Cerebellar cortex (tissue), 1 donor: ENCODE results near the gene IGSF23.

Experiments used
- DNase-seq: peaks from one replicate; pipeline ENCODE4 v3.0.0-alpha.2; 2015; ENCODE audit warnings: low spot score

Gene IGSF23, protein sequence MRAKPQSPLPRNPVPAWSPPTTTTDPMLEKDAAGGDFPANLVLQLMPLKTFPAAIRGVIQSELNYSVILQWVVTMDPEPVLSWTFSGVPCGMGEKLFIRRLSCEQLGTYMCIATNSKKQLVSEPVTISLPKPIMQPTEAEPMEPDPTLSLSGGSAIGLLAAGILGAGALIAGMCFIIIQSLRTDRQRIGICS

GRCh38 chr19:44613295-44614178, at the start of gene IGSF23:
IGSF23 (plus strand) TSS chr19:44613563; CDS start chr19:44613646, 83 bp downstream.
- no peak for DNase-seq

GRCh38 chr19:44566984-44567383, 46.4 kb upstream of the IGSF23 start:
- DNase-seq = no peak

DNA sequence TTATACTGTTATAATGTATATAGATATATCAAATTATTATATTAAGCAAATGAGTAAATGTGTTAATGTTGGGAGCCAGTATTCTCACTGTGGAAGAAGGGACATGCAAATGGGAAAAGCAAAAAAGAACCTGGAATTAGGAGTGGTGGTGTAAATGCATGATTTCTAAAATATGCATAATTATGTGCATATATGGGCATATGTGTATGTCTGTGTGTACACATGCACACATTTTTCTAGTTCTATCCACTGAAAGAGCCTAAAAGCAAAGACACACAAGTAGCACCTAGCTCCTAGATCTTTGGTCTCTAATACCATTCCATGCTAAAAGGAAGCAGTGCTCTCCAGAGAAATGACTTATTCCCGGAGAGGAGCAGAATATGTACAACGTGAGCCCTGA, 45.6 kb upstream of the IGSF23 start:
- DNase-seq = no peak

GRCh38 chr19:44570603-44570983, 42.8 kb upstream of the IGSF23 start:
- DNase-seq = no peak

DNA sequence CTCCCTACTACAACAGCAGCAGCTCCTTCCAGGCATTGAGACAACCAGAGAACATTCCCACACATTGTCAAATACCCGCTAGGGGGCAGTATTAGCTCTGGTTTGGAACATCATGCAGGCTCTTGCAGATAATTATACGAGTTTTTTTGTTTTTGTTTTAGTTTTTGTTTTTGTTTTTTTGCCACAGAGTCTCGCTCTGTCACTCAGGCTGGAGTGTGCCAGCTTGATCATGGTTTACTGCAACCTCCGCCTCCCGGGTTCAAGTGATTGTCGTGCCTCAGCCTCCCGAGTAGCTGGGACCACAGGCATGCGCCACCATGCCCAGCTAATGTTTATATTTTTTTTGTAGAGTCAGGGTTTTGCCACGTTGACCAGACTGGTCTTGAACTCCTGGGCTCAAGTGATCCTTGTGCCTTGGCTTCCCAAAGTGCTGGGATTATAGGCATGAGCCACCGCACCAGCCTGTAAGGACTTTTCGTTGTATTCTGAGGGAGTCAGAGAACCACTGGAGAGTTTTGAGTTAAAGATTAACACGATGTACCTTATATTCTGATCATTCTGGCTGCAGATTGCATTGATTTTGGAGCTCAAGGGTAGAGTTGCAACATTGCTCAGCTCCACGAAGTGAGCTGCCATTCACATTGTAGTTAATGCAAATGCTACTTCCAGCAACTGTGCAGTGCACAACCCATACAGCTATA, 42.2 kb upstream of the IGSF23 start:
- DNase-seq = peak; percentile 70

GRCh38 chr19:44571830-44572580, 41.4 kb upstream of the IGSF23 start:
- no peak for DNase-seq

DNA sequence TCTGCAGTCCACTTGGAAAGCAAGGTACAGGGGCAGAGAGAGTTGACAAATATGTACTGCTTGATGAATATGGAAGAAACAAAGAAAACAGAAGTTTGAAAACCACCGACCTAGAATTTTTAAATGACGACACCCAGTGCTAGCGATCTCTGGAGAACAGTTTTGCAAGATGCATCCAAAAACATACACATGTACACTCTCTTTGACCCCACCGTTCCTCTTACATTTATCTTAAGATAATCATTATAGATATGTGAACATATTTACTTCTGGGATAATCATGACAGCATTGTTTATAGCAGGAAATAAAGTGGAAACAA, 40.8 kb upstream of the IGSF23 start:
- DNase-seq = no peak

GRCh38 chr19:44573183-44573582, 40.2 kb upstream of the IGSF23 start:
- no peak for DNase-seq

- DNase-seq = no peak
These were observed 39.7 kb upstream of the IGSF23 start for GRCh38 chr19:44573627-44574026.

DNA sequence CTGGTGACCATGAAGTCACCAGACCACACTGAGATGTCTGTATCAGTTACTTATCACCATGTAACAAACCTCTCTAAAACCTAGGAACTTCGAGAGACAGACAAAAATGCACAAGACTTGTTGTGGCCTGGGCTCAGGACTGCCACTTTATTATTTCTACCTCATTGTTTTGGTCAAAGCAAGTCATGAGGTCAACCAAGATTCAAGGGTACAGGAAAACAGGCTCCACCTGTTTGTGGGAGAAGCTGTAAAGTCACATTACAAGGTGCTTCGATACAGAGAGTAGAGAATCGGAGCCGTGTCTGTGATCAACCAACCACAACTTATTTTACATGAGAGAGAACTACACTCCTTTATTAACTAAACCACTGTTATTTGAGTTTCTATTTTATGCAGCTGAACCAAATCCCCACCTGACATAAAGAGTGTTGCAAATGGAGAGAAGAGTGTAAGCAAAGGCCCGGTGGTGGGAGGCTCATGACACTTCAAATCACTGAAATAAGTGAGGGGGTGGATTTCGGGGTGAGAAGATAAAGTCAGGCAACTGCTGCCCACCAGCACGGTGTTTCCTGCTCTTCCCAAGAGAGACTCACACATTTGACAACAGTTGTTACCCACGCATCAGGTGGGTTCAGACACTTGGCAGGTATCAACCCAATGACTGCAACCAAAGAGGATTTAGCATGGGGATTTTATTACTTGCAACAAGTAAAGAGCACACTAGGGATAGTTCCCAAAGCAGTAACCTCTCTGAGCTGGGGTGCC, 39.0 kb upstream of the IGSF23 start:
- no peak for DNase-seq

DNA sequence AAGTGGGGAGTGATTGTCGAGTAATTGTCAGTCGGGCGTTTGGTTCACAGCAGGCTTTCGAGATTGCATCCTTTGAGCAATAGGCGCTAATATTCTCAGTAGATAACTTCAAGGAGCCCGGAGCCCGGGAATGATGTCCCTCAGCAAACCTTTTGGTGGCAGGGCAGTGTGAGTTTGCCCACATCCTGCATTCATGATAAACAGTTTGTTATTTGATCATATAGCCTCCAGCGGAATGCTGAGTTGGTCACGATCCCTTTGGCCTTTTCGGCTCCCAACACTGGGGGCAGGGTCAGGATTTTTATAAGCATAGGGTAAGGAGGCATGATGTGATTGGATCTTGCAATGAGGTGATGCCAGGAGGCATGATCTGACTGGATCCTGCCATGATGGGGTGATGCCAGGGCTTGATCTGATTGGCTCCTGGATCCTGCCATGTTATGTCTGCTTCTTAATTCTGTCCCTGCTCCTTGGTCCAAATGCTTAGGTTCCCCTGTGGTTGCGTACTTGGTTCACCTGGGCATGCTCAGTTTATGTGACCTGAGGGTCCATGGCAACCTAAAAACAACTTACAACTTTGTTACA, 38.2 kb upstream of the IGSF23 start:
- no peak for DNase-seq

DNA sequence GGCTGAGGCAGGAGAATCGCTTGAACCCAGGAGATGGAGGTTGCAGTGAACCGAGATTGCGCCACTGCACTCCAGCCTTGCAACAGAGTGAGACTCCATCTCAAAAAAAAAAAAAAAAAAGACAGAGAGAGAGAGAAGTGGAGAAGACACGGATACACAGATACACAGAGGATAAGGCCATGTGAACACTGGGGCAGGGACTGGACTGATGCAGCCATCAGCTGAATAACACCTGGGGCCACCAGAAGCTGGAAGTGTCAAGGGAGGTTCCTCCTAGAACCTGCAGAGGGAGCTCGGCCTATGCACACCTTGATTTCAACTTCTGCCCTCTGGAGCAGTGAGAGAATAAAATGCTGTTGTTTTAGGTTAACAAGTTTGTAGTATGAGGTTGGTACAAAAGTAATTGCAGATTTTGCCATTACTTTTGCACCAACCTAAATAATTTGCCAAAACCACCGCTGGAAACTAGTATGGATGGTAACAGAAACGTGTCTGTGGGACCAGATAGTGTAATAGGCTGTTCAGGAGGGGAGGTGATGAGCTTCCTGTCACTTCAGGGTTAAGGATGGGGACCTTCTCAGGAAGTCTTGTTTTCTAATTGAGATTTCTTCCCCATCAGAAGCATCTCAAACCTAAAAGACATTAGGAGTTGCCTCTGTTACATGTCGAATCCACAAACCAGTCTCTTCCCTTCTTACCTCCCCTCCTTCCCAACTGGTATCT, 36.4 kb upstream of the IGSF23 start:
- DNase-seq = peak; percentile 30

GRCh38 chr19:44577566-44577874, 35.8 kb upstream of the IGSF23 start:
- DNase-seq = no peak

DNA sequence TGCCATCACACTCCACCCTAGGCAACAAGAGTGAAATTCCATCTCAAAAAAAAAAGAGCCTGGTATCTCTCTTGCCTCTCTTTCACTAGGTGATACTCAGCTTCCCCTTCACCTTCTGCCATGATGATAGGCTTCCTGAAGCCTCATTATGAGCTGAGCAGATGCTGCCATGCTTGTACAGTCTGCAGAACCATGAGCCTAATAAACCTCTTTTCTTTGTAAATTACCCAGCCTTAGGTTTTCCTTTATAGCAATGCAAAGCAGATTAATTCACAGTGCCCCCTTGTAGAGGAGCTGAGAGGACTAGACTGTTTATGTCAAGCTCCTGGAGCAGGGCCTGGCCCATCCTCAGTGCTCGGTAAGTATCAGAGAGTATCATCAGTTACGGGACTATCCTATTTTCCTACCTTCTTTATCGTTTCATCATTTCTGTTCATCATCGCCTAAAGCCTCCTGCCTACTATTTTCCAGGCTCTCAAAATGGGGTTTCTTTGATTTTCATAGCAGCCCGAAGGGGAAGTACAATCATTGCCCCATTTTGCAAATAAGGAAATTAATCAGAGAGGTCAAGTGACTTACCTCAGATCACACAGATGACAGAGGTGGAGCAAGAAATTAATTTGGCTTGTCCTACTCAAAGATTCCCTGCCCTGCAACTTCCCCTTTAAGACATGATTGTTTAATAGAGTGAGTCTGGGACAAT, 33.5 kb upstream of the IGSF23 start:
- DNase-seq = no peak

GRCh38 chr19:44580366-44580895, 32.9 kb upstream of the IGSF23 start:
- DNase-seq = no peak

- no peak for DNase-seq
These were observed 32.1 kb upstream of the IGSF23 start for GRCh38 chr19:44581288-44581687.

- peak; percentile 14 for DNase-seq
These were observed 30.6 kb upstream of the IGSF23 start for GRCh38 chr19:44582581-44583265.

GRCh38 chr19:44585371-44586133, 27.8 kb upstream of the IGSF23 start:
- no peak for DNase-seq
